ENCODE results near the gene CNGB1.
"Not testable (repeated sequence)": the region's sequence is repeated elsewhere in the genome, so short reads cannot be mapped to it uniquely, and the experiment has no call there.

The CNGB1 gene

GRCh38 chr16:57898961-57899360, 72.0 kb downstream of the CNGB1 start:
- H3K27ac ChIP-seq (ENCODE audit: poor library complexity, severe bottlenecking): peak overlapping the region; percentile 12
- DNase-seq (ENCODE audit: low spot score) (no peak), ATAC-seq (ENCODE audit: low read depth) (no peak)
- no peak overlapping the region for H3K4me3 ChIP-seq (ENCODE audit: severe bottlenecking)
- H3K27me3 ChIP-seq (ENCODE audit: insufficient read depth, poor library complexity, severe bottlenecking): no peaks in the 10 kb centered on the region
- no peaks in the 10 kb centered on the region for H3K9me3 ChIP-seq (ENCODE audit: severe bottlenecking)
- H3K4me1 ChIP-seq (ENCODE audit: insufficient read depth, poor library complexity, severe bottlenecking): peaks cover 22% of the 10 kb centered on the region
- TF ChIP-seq CTCF (IDR thresholded peaks at IDR 0.05; ENCODE audit: poor library complexity, severe bottlenecking): no peak
- H3K36me3 ChIP-seq (ENCODE audit: low read depth): no peaks in the 10 kb centered on the region

GRCh38 chr16:57897996-57898395, 72.9 kb downstream of the CNGB1 start:
- H3K9me3 ChIP-seq (ENCODE audit: severe bottlenecking): no peaks in the 10 kb centered on the region
- no peak for TF ChIP-seq CTCF (IDR thresholded peaks at IDR 0.05; ENCODE audit: poor library complexity, severe bottlenecking)
- peaks cover 31% of the 10 kb centered on the region for H3K4me1 ChIP-seq (ENCODE audit: insufficient read depth, poor library complexity, severe bottlenecking)
- no peaks in the 10 kb centered on the region for H3K36me3 ChIP-seq (ENCODE audit: low read depth)
- no peaks in the 10 kb centered on the region for H3K27me3 ChIP-seq (ENCODE audit: insufficient read depth, poor library complexity, severe bottlenecking)
- H3K4me3 ChIP-seq (ENCODE audit: severe bottlenecking): no peak overlapping the region
- no peak for ATAC-seq (ENCODE audit: low read depth)
- no peak overlapping the region for H3K27ac ChIP-seq (ENCODE audit: poor library complexity, severe bottlenecking)
- DNase-seq (ENCODE audit: low spot score): no peak

- Histone ChIP-seq H3K27me3 (ENCODE audit: insufficient read depth, poor library complexity, severe bottlenecking) (no peaks in the 10 kb centered on the region), H3K4me3 (ENCODE audit: severe bottlenecking) (no peak overlapping the region), H3K9me3 (ENCODE audit: severe bottlenecking) (no peaks in the 10 kb centered on the region), H3K4me1 (ENCODE audit: insufficient read depth, poor library complexity, severe bottlenecking) (peaks cover 36% of the 10 kb centered on the region), H3K36me3 (ENCODE audit: low read depth) (no peaks in the 10 kb centered on the region), H3K27ac (ENCODE audit: poor library complexity, severe bottlenecking) (no peak overlapping the region)
- DNase-seq (ENCODE audit: low spot score): no peak
- no peak for TF ChIP-seq CTCF (IDR thresholded peaks at IDR 0.05; ENCODE audit: poor library complexity, severe bottlenecking)
- ATAC-seq (ENCODE audit: low read depth): no peak
Measured at GRCh38 chr16:57897053-57897784, 73.7 kb downstream of the CNGB1 start.

GRCh38 chr16:57895081-57895547, 75.8 kb downstream of the CNGB1 start:
- not testable (repeated sequence) for H3K27me3 ChIP-seq (ENCODE audit: insufficient read depth, poor library complexity, severe bottlenecking); DNase-seq (ENCODE audit: low spot score); ATAC-seq (ENCODE audit: low read depth); H3K4me3 ChIP-seq (ENCODE audit: severe bottlenecking); H3K36me3 ChIP-seq (ENCODE audit: low read depth); H3K9me3 ChIP-seq (ENCODE audit: severe bottlenecking)
- peaks cover 47% of the 10 kb centered on the region for H3K4me1 ChIP-seq (ENCODE audit: insufficient read depth, poor library complexity, severe bottlenecking)
- H3K27ac ChIP-seq (ENCODE audit: poor library complexity, severe bottlenecking): peak overlapping the region; percentile 89

- H3K36me3 ChIP-seq (ENCODE audit: low read depth): no peaks in the 10 kb centered on the region
- ATAC-seq (ENCODE audit: low read depth): no peak
- DNase-seq (ENCODE audit: low spot score): no peak
- no peaks in the 10 kb centered on the region for H3K9me3 ChIP-seq (ENCODE audit: severe bottlenecking)
- TF ChIP-seq CTCF (IDR thresholded peaks at IDR 0.05; ENCODE audit: poor library complexity, severe bottlenecking): no peak
- no peak overlapping the region for H3K4me3 ChIP-seq (ENCODE audit: severe bottlenecking)
- H3K27ac ChIP-seq (ENCODE audit: poor library complexity, severe bottlenecking): peak overlapping the region; percentile 89
- peaks cover 46% of the 10 kb centered on the region for H3K4me1 ChIP-seq (ENCODE audit: insufficient read depth, poor library complexity, severe bottlenecking)
- no peaks in the 10 kb centered on the region for H3K27me3 ChIP-seq (ENCODE audit: insufficient read depth, poor library complexity, severe bottlenecking)
Measured at GRCh38 chr16:57894390-57895080, 76.4 kb downstream of the CNGB1 start.
